Lower lobe of right lung (tissue), 2 donors: Measurements from ENCODE around the gene NUDCD2. TPM values are rescaled to one million over a fixed set of nuclear protein-coding genes. Genes with fewer than 3 reads are reported as not detected.
"Not testable (repeated sequence)": the region's sequence is repeated elsewhere in the genome, so short reads cannot be mapped to it uniquely, and the experiment has no call there.

Source experiments
- ATAC-seq, 2 donors: fragments of 200-7000 bp; cut with Tn5 transposase; one replicate each; pipeline ENCODE4 v1.9.1; 2020 to 2022; ENCODE audit warnings: mild to moderate bottlenecking in 2 of 2, moderate library complexity in 2 of 2
- DNase-seq: peaks from one replicate; pipeline ENCODE4 v3.0.0-alpha.2; 2020
- H3K27ac ChIP-seq: fragments of 200-600 bp; one replicate; pipeline ENCODE4 v1.8.0; 2022
- H3K27me3 ChIP-seq: fragments of 200-600 bp; one replicate; pipeline ENCODE4 v1.8.0; 2022; ENCODE audit warnings: low read depth
- H3K36me3 ChIP-seq: fragments of 200-600 bp; one replicate; pipeline ENCODE4 v1.8.0; 2022; ENCODE audit warnings: mild to moderate bottlenecking
- H3K4me1 ChIP-seq: fragments of 200-600 bp; one replicate; pipeline ENCODE4 v1.8.0; 2022
- H3K4me3 ChIP-seq: fragments of 200-600 bp; one replicate; pipeline ENCODE4 v1.8.0; 2022; ENCODE audit warnings: mild to moderate bottlenecking
- H3K9me3 ChIP-seq: fragments of 200-600 bp; one replicate; pipeline ENCODE4 v1.8.0; 2022
- CTCF ChIP-seq: fragments of 200-600 bp; IDR thresholded peaks from one replicate; pipeline ENCODE4 v1.8.0; 2022; ENCODE audit warnings: antibody characterized with exemption, mild to moderate bottlenecking
- intact Hi-C: fragments of 100-400 bp; cut with DNase I; formaldehyde crosslinking; loops from one replicate; pipeline ENCODE4 v1.11.0; 2022
- total RNA-seq: library from RNA; stranded (reverse); fragmentation: NEBNext Ultra II Directional; extraction: Animal tissue kit (Norgen Biotek cat#: 25700); gene quantifications from one replicate; pipeline ENCODE4 v1.2.1, GENCODE V29; 2021
- donor health status: DM: no; HTN: yes; CAD: no; lungs with severe emphysema.

NUDCD2 gene
- total RNA-seq, 1 donor from 2014 or later = 18.0 TPM

- no peak for ATAC-seq
- Histone ChIP-seq H3K36me3 (no peaks in the 10 kb centered on the region), H3K4me1 (no peaks in the 10 kb centered on the region), H3K27me3 (no peaks in the 10 kb centered on the region), H3K9me3 (no peaks in the 10 kb centered on the region), H3K4me3 (no peak overlapping the region), H3K27ac (no peak overlapping the region)
- TF ChIP-seq CTCF = no peak
- intact Hi-C loops = no loop called here
- no peak for DNase-seq
Measured at GRCh38 chr5:163402007-163402406, 57.9 kb downstream of the NUDCD2 start.

GRCh38 chr5:163401271-163401670 lies 58.6 kb downstream of the NUDCD2 start:
- Histone ChIP-seq H3K4me1 (no peaks in the 10 kb centered on the region), H3K27ac (no peak overlapping the region), H3K36me3 (no peaks in the 10 kb centered on the region), H3K4me3 (no peak overlapping the region), H3K9me3 (no peaks in the 10 kb centered on the region), H3K27me3 (no peaks in the 10 kb centered on the region)
- DNase-seq (no peak), ATAC-seq (no peak)
- intact Hi-C loops = no loop called here
- no peak for TF ChIP-seq CTCF

- Histone ChIP-seq H3K9me3 (no peaks in the 10 kb centered on the region), H3K27ac (no peak overlapping the region), H3K4me1 (no peaks in the 10 kb centered on the region), H3K36me3 (no peaks in the 10 kb centered on the region), H3K27me3 (no peaks in the 10 kb centered on the region), H3K4me3 (no peak overlapping the region)
- intact Hi-C loops = no loop called here
- ATAC-seq = no peak
- no peak for TF ChIP-seq CTCF
- DNase-seq = no peak
Measured at GRCh38 chr5:163399923-163400322, 60.0 kb downstream of the NUDCD2 start.

GRCh38 chr5:163397354-163397753 lies 62.5 kb downstream of the NUDCD2 start:
- H3K27me3 ChIP-seq = no peaks in the 10 kb centered on the region
- ATAC-seq = no peak
- TF ChIP-seq CTCF = no peak
- H3K4me3 ChIP-seq = no peak overlapping the region
- no peaks in the 10 kb centered on the region for H3K9me3 ChIP-seq
- no peaks in the 10 kb centered on the region for H3K4me1 ChIP-seq
- intact Hi-C loops = no loop called here
- H3K27ac ChIP-seq = no peak overlapping the region
- H3K36me3 ChIP-seq = no peaks in the 10 kb centered on the region
- no peak for DNase-seq

GRCh38 chr5:163396818-163397340 lies 63.0 kb downstream of the NUDCD2 start:
- H3K36me3 ChIP-seq, intact Hi-C loops, DNase-seq, ATAC-seq, H3K27me3 ChIP-seq, H3K9me3 ChIP-seq, H3K4me3 ChIP-seq, H3K27ac ChIP-seq, H3K4me1 ChIP-seq: not testable (repeated sequence)

Other genes starting within 250 kb of the NUDCD2 start
- 88.3 TPM for gene CCNG1, start 22.5 kb downstream of the NUDCD2 start, total RNA-seq
- gene HMMR, start 530 bp upstream of the NUDCD2 start, total RNA-seq = 1.9 TPM
- 71.7 TPM for gene MAT2B, start 45.5 kb upstream of the NUDCD2 start, total RNA-seq